ENCODE data around the gene EDIL3. TPM values are rescaled to one million over a fixed set of nuclear protein-coding genes. Genes with fewer than 3 reads are reported as not detected.

EDIL3 gene
- total and polyA plus RNA-seq, 4 donors = 8.3 to 66.0 (median 11.0) TPM

GRCh38 chr5:84249918-84250630, 134.6 kb downstream of the EDIL3 start:
- ATAC-seq (ENCODE audit: insufficient read depth, low FRiP score) = no peak
- H3K27me3 ChIP-seq (ENCODE audit: control insufficient read depth in 3 of 3, insufficient read depth in 3 of 3, low read length in 2 of 3) = no peaks in the 10 kb centered on the region
- WGBS, 2 donors = 81 to 87% methylated on average over 4 of the region's 4 CpGs
- H3K4me1 ChIP-seq (ENCODE audit: control insufficient read depth in 5 of 5, insufficient read depth in 5 of 5, low read length in 5 of 5) = no peaks in the 10 kb centered on the region
- no peak overlapping the region for H3K4me3 ChIP-seq
- DNase-seq = no peak
- H3K36me3 ChIP-seq (ENCODE audit: control insufficient read depth in 4 of 4, insufficient read depth in 4 of 4, low read length in 4 of 4) = no peaks in the 10 kb centered on the region
- no peaks in the 10 kb centered on the region for H3K9me3 ChIP-seq (ENCODE audit: control insufficient read depth in 4 of 4, insufficient read depth in 3 of 4, low read length in 3 of 4)
- no peak overlapping the region for H3K27ac ChIP-seq (ENCODE audit: low read depth in 1 of 2, low read length in 1 of 2)
- H3K9ac ChIP-seq (ENCODE audit: insufficient read depth in 1 of 2, low read length in 2 of 2) = no peak overlapping the region
- no peak for TF ChIP-seq CTCF (IDR thresholded peaks at IDR 0.05; ENCODE audit: control extremely low read depth, extremely low read depth)

GRCh38 chr5:84248013-84248412, 136.7 kb downstream of the EDIL3 start:
- WGBS, 2 donors = 40 to 69% methylated on average over 4 of the region's 4 CpGs
- Histone ChIP-seq H3K27ac (ENCODE audit: low read depth in 1 of 2, low read length in 1 of 2) (no peak overlapping the region), H3K27me3 (ENCODE audit: control insufficient read depth in 3 of 3, insufficient read depth in 3 of 3, low read length in 2 of 3) (no peaks in the 10 kb centered on the region), H3K4me1 (ENCODE audit: control insufficient read depth in 5 of 5, insufficient read depth in 5 of 5, low read length in 5 of 5) (no peaks in the 10 kb centered on the region), H3K9ac (ENCODE audit: insufficient read depth in 1 of 2, low read length in 2 of 2) (no peak overlapping the region), H3K4me3 (no peak overlapping the region), H3K36me3 (ENCODE audit: control insufficient read depth in 4 of 4, insufficient read depth in 4 of 4, low read length in 4 of 4) (no peaks in the 10 kb centered on the region), H3K9me3 (ENCODE audit: control insufficient read depth in 4 of 4, insufficient read depth in 3 of 4, low read length in 3 of 4) (no peaks in the 10 kb centered on the region)
- no peak for ATAC-seq (ENCODE audit: insufficient read depth, low FRiP score)
- peak in 1 of 3 donors; percentile 12 for DNase-seq
- TF ChIP-seq CTCF (IDR thresholded peaks at IDR 0.05; ENCODE audit: control extremely low read depth, extremely low read depth) = no peak

GRCh38 chr5:84242286-84242685, 142.4 kb downstream of the EDIL3 start:
- ATAC-seq (ENCODE audit: insufficient read depth, low FRiP score) (no peak), DNase-seq (no peak)
- Histone ChIP-seq H3K4me3 (no peak overlapping the region), H3K27me3 (ENCODE audit: control insufficient read depth in 3 of 3, insufficient read depth in 3 of 3, low read length in 2 of 3) (no peaks in the 10 kb centered on the region), H3K36me3 (ENCODE audit: control insufficient read depth in 4 of 4, insufficient read depth in 4 of 4, low read length in 4 of 4) (no peaks in the 10 kb centered on the region), H3K9ac (ENCODE audit: insufficient read depth in 1 of 2, low read length in 2 of 2) (no peak overlapping the region), H3K27ac (ENCODE audit: low read depth in 1 of 2, low read length in 1 of 2) (no peak overlapping the region), H3K9me3 (ENCODE audit: control insufficient read depth in 4 of 4, insufficient read depth in 3 of 4, low read length in 3 of 4) (no peaks in the 10 kb centered on the region), H3K4me1 (ENCODE audit: control insufficient read depth in 5 of 5, insufficient read depth in 5 of 5, low read length in 5 of 5) (no peaks in the 10 kb centered on the region)
- TF ChIP-seq CTCF (IDR thresholded peaks at IDR 0.05; ENCODE audit: control extremely low read depth, extremely low read depth) = no peak
- WGBS, 2 donors = 79 to 86% methylated on average over 3 of the region's 3 CpGs

GRCh38 chr5:84239494-84239893, 145.2 kb downstream of the EDIL3 start:
- no peak overlapping the region for H3K4me3 ChIP-seq
- H3K4me1 ChIP-seq (ENCODE audit: control insufficient read depth in 5 of 5, insufficient read depth in 5 of 5, low read length in 5 of 5) = no peaks in the 10 kb centered on the region
- DNase-seq (no peak), ATAC-seq (ENCODE audit: insufficient read depth, low FRiP score) (no peak)
- 75 to 82% methylated on average over 2 of the region's 2 CpGs for WGBS, 2 donors
- H3K27me3 ChIP-seq (ENCODE audit: control insufficient read depth in 3 of 3, insufficient read depth in 3 of 3, low read length in 2 of 3) = no peaks in the 10 kb centered on the region
- H3K9ac ChIP-seq (ENCODE audit: insufficient read depth in 1 of 2, low read length in 2 of 2) = no peak overlapping the region
- no peak for TF ChIP-seq CTCF (IDR thresholded peaks at IDR 0.05; ENCODE audit: control extremely low read depth, extremely low read depth)
- no peaks in the 10 kb centered on the region for H3K9me3 ChIP-seq (ENCODE audit: control insufficient read depth in 4 of 4, insufficient read depth in 3 of 4, low read length in 3 of 4)
- H3K27ac ChIP-seq (ENCODE audit: low read depth in 1 of 2, low read length in 1 of 2) = no peak overlapping the region
- H3K36me3 ChIP-seq (ENCODE audit: control insufficient read depth in 4 of 4, insufficient read depth in 4 of 4, low read length in 4 of 4) = no peaks in the 10 kb centered on the region

Measured in lung (tissue), 12 donors.